Measurements from ENCODE around the gene STARD9.
"Not testable (repeated sequence)": the region's sequence is repeated elsewhere in the genome, so short reads cannot be mapped to it uniquely, and the experiment has no call there.

STARD9 gene

DNA sequence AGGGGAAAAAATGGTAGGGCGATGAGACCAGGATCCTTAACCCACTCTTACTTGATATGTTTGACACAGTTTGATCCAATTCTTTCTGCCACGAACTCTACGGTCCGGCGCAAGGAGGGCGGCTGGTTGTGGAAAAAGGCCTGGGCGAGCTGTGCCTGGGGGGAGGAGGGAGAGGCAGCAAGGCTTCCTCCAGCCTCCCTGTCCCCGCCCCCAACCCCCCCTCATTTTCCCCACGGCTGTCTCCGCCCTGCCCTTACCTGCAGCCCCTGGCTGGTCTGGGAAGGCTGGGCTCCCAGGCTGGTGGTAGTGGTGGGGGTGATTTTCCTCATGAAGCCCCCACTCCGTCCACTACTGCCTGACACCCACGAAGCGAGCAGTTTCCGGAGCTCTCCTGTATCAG is 153.6 kb downstream of the STARD9 start:
- DNase-seq (ENCODE audit: low read depth, low spot score): no peak

DNA sequence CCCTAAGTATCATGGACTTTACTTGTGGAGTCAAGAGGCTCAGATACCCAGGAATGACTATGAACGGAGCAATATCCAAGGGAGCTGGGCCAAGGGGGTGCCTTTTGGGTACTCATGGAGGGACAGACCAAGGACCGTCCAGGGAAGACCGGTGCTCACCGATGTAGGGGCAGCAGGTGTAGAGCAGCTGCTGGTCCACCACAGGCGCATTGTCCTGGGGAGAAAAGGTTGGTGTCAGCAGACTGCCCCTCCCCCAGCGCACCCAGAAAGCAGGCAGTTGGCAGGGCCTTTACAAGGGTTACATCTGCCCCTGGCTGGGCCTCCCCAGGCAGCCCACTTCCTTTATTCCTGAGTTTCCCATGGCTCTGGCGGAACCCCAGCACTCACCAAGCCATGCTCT is 154.0 kb downstream of the STARD9 start:
- DNase-seq (ENCODE audit: low read depth, low spot score): no peak

DNA sequence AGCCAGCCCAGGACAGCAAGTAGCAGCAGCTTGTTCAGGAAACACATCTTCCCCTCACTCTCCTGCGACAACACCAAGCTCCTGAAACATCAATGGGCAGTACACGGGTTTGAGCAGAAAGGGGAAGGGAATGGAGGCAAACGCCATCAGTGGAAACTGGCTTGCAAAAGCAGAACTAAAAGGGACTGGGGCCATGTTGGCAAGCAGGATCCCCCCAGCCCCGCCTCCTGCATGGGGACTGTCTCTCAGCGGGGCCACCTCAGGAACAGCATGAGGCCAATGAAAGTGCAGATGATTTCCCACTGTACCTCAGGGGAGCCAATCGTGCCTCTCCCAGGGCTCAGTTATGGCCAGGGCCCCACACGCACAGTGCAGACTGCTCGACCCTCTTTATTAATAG is 154.7 kb downstream of the STARD9 start:
- no peak for DNase-seq (ENCODE audit: low read depth, low spot score)

DNA sequence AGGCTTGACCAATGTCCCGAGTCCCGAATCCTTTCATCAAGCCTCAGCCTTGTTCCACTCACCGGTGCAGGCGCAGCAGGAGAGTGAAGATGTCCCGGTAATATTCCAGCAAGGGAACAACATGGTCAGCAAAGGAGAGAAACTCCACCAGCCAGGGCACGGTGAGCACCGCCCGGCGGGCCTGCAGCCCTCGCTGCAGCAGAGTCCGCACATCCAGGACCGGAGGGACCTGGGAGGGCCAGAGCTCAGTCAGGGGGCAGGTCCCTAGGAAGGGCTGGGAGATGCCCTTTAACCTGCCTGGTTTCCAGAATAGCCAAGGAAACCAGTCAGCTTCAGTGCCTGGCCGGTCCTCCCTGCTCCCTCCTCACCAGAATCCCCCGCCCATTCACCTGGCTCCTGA is 155.1 kb downstream of the STARD9 start:
- no peak for DNase-seq (ENCODE audit: low read depth, low spot score)

DNA sequence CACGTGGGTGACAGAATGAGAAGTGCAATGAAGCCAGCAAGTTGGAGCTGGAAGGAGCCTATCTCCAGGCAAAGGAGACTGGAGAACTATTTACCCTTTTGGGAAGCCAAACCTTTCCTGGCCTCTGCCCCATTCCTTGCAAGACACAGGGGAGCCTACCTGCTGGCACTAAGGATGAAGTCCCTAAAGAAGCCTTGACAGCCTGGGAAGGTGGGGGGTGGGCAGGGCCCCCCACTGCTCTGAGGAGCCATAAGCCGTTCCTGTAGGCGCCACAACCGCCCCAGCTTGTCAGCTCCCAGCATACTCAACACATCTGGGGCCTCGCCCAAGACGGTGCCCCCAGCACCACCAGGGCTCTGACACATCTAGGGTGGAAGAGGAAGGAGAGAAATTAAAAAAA is 156.1 kb downstream of the STARD9 start:
- no peak for DNase-seq (ENCODE audit: low read depth, low spot score)

DNA sequence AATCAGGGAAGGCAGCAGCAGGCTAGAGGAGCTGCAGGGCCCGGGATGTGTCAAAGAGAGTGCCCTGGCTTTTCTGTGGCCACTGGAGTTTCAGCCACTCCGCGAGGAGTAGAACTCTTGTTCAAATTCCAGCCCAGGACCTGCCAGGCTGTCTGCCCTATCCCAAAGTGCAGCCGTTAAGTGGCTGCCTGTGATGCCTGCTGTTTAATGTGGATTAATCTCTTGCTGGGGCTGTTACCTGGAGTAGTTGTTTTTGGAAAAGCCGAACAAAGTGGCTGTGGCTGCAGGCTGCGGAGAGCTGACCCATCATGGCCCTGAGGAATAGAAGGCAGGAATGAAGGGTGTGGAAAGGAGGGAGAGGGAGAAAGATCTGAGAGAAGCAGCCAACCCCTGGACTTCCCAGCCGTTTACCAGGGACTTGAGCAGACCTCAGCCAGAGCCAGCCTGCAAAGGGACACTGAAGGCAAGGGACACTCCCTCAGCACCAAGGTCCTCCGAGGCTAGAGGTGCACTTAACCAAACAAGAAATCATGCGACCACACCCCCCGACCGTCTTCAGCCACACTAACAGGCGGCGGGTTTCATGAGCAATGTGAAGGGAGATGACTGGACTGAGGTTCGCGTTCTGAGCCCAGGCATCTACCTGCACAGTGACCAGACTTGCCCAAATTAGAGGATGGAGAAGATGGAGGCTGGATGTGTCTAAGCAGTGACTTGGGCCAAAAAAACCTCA is 156.9 kb downstream of the STARD9 start:
- no peak for DNase-seq (ENCODE audit: low read depth, low spot score)

DNA sequence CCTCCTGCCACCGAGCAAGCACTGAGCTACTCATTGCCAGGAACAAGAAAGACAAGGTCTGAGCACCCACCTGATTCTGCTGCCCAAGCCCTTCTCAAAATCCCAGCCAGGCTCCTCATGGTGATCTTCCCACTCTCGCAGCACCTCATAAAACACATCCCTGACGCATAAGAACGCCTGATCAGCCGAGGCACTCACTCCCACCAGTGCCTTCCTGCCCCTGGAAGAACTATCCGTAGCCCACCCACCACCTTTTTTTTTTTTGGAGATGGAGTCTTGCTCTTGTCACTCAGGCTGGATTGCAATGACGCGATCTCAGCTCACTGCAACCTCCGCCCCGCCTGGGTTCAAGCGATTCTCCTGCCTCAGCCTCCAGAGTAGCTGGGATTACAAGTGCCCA is 157.6 kb downstream of the STARD9 start:
- DNase-seq (ENCODE audit: low read depth, low spot score): no peak

DNA sequence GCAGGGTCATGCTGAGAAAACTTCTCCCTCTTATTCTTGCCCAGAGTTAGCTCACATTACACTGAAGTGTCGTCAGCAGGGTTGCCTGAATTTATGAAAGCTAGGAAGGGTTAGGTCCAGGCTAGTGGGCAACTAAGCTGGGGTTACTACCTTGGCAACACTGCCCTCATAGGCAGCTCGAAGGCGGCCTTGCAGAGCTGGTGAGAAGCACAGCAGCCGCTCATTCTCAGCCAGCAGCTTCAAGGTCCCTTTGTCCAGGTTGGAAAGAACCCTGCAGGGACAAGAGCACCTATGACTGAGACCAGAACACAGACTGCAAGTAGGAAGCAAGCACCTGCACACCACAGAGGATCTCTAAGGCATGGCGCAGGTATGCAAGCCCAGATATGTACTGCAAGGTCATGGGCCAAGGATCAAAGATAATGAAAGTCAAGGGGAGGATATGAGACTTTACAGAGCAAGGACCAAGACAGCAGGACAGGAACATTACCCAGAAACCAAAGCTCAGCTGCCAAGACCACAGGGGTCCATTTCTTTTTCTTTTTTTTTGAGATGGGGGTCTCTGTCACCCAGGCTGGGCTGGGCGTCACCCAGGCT is 158.8 kb downstream of the STARD9 start:
- no peak for DNase-seq (ENCODE audit: low read depth, low spot score)

DNA sequence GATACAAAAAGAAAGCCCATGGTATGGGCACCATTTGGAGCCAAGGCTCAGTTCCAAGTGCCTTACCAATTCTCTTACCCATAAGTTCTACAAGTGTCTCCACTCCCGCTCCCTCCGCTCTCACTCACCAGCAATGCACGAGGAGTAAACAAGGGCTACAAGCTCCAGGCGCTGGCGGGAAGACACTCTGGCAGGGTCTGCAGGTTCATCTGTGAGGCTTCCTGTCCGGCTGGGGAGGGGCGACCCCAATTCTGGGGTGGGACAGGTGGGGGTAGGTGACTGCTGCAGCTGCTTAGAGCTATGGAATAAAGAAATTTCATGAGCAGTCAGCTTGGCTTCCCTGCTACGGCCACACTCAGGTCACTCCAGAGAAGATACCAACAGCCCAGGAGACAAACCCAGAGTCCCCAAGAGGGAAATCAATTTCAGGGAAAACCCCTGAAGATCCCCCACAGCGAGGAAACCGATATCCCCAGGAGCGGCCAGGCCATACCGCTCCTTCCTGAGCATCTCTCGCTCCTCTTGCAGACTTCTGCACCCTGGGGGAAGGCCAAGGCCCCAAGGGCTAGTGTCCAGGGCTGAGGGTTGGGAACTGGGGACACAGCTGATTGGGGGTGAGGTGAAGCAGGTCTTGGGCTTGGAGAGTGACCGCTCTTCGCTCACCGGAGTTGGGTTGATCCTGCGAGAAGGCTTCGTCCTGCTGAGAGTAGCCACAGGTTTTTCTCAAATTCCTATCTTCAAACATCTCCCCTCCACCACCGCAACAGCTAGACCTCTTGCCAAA is 160.2 kb downstream of the STARD9 start:
- DNase-seq (ENCODE audit: low read depth, low spot score): no peak

DNA sequence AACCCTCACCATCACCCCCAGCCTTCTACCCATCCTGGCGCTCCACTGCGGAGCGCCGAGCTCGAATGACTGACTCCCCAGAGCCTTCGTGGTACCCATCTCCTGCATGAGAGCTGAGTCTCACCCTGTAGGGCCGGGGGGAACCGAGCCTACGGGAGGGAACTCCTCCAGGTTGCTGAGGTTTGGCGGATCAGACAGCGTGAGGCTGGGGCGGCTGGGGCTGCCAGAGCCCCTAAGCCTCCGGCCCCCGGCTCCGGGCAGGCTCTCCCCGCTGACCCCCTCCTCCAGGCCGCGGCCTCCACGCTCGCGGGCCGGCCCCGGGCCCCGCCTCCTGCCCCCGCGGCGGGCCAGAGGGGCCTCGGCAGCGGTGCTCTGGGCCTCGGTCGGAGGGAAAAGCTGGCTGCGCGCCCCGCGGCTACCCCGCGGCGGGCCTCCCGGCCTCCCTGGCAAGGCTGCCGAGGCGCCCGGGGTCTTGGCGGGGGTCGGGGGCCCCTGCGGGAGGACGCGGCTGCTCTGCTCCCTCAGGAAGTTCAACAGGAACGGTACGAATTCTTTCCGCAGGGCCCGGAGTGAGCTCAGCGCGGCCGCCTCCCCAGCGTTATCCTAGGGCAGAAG is 160.9 kb downstream of the STARD9 start:
- DNase-seq (ENCODE audit: low read depth, low spot score): peak; percentile 53

DNA sequence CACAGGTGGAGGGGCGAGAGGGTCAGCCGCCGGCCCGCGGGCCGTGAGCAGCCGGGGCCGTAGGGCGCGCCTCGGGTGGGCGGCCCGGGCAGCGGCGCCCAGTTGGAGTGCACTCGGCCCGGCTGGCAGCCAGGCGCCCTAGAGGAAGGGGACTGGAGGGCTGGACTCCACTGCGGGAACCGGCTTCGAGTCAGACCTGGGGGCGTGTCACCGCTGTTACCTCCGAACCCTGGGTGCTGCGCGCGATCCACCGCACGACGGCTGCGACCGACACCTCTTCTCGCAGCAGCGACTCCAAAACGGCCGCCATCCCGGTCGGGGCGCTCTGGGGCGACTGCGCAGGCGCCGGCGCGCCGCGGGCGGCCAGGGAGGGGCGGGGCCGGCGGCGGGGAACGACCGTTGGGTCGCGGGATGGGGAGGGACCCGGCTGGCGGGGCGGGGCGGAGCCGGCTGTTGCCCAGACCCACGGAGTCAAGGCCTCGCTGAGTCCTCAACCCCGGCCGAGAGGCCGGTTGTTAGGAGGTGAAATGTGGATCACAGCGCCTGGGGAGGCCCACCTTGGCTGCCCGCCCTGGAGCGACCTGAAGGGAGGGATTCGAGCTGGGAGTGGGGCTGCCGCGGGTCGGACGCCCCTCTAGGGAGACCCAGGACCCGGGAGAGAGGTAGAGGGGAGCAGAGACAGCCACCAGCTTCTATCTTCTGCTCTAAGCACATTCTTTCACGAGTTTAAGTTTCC is 161.6 kb downstream of the STARD9 start, which contains the start of gene CDAN1:
Gene CDAN1 (minus strand): TSS at position 336 of the 736 bp plus-strand sequence. CDS start 26 bp downstream, at position 310.
- DNase-seq (ENCODE audit: low read depth, low spot score): peak; percentile 96

DNA sequence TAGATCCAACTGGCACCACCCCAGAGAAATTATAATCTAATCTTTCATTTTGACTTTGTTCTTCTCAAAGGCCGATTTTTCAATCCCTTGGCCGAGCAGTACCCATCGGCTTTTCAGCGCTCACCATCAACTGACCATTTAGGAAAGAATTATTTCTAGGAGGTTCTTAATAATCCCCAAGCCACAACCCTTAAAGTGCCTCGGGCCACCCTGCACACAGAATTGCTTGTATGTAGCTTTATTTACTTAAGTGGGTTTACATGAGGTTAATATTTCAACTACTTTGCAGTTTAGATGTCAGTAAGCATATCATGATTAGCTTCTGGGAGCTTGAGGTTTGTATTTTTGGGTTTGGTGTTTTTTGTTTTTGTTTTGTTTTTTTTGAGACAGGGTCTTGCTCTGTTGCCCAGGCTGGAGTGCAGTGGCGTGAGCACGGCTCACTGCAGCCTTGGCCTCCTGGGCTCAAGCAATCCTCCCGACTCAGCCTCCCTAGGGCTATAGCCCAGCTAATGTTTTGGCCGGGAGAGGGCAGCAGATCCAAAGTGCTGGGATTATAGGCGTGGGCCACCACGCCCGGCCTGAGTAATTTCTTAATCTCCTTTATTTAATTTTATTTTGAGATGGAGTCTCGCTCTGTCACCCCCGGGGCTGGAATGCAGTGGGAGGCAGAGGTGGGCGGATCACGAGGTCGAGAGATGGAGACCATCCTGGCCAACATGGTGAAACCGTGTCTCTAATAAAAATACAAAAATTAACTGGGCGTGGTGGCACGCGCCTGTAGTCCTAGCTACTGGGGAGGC is 162.3 kb downstream of the STARD9 start:
- DNase-seq (ENCODE audit: low read depth, low spot score): no peak

DNA sequence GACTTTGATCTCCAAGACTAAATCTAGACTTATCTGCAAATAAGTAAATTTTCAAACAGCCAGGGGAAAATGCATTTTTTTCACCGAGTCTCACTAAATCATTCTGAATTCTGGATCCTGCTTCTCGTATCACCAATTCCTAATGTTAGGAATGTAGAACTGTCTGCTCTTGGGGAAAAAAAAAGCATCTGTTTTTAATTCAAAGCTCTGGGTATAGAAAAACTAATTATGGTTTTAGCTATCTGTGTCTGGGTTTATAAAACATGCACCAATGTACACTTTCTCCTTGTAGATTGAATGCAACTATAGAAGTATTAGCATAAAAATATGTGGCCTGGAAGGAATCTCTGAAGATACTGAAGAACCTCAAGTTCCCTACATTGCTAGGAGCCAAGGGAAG is 166.3 kb downstream of the STARD9 start:
- no peak for DNase-seq (ENCODE audit: low read depth, low spot score)

DNA sequence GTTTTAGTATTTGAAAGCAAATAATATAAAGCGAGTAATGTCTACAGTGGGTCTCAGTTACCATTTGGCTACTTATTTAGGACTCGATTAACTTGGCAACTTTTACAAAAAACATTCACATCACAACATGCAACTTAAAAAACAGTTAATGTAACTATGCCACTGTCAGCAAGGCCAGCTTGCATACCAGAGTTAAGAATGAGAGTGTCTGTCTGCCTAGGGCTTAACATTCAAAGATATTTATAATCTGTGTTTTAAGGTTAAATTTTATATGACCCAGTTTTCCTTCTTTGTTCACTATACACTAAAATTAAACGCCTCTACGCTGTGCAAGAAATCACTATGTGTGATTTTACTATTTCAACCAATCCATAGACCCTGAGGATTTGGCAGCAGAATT is 166.7 kb downstream of the STARD9 start:
- no peak for DNase-seq (ENCODE audit: low read depth, low spot score)

DNA sequence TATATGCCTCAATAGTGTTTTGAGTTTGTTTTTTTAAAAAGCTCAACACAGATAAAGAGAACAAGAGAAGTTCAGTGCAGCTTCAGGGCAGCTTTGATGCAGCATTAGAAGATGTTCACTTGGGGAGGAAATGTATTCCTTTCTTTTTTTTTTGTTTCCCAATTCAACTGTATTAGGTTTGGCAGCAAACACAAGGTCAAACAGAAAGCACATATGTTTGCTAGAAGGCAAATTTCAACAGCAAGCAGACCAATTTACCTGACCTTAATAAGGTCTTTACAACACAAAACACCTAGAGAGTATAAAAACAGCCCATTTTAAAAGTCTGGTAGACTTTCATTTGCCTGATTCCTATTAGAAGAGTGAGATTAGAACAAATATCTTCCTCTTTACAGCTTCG is 168.8 kb downstream of the STARD9 start:
- no peak for DNase-seq (ENCODE audit: low read depth, low spot score)

DNA sequence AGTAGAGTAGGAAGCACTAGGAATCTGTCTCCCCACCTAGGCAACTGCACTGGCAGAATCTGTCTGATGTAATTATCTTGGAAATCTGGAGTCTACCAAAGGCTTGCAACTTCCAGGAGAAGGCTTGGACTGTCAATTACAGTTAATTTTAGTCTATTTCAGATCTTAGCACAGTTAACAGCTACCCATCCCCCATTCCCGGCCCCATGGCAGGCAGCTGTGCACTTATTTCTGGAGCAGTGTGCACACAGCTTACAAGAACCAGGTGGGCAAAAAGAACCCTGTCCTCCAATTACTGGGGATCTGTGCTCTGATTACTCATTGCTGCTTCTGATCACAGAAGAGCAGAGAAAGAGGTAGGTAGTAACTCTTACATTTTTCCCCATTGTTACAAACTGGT is 173.9 kb downstream of the STARD9 start:
- no peak for DNase-seq (ENCODE audit: low read depth, low spot score)

DNA sequence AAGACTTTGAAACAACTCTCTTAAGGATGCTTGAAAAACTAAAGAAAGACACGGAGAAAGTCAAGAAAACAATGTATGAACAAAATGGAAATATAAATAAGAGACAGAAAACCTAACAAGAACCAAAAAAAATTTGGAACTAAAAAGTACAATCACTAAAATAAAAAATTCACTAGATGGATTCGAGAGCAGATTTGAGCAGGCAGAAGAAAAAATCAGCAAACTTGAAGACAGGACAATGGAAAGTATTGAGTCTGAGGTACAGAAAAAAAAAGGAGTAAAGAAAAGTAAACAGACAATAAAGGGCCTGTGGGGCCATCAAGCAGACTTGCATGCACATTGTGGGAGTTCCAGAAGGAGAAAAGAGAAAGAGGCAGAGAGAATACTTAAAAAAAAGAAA is 174.9 kb downstream of the STARD9 start:
- no peak for DNase-seq (ENCODE audit: low read depth, low spot score)

DNA sequence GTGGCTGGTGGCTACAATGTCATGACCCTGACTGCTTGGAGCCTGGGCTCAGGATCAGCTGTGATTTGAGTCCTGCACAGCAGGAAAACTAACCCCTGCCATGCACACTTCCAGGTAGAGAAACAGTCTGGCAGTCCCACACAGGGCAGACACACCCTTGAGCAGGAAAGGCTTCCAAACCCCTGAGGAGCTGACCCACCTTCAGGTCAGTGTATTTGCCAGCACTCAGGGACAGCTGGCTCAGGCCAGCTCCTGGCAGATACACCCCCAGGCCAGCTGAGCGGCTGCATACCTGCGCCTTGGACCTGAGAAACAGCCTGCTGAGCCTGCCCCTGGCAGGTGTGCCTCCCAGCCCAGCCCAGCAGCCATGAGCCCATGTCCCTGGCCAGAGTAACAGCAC is 183.7 kb downstream of the STARD9 start:
- no peak for DNase-seq (ENCODE audit: low read depth, low spot score)

DNA sequence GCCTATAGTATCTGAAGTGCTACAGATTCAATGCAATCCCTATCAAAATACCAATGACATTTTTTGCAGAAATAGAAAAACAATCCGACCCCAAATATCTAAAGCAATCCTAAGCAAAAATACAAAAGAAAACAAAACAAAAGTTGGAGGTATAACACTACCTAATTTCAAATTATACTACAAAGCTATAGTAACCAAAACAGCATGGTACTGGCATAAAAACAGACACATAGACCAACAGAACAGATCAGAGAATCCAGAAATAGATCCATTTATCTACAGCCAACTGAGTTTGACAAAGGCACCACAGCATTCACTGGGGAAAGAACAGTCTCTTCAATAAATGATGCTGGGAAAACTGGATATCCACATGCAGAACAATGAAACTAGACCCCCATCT is 185.4 kb downstream of the STARD9 start:
- no peak for DNase-seq (ENCODE audit: low read depth, low spot score)

DNA sequence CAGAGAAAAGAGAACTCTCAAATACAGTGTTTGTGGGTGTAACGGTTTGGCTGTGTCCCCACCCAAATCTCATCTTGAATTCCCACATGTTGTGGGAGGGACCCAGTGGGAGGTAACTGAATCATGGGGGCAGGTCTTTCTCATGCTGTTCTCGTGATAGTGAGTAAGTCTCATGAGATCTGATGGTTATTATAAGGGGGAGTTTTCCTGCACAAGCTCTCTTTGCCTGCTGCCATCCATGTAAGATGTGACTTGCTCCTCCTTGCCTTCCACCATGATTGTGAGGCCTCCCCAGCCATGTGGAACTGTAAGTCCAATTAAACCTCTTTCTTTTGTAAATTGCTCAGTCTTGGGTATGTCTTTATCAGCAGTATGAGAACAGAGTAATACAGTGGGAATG is 186.4 kb downstream of the STARD9 start:
- not testable (repeated sequence) for DNase-seq (ENCODE audit: low read depth, low spot score)

All from astrocyte of the hippocampus (primary cell).